A673 (cell line): ENCODE data around the gene PNRC1. TPM values are rescaled to one million over a fixed set of nuclear protein-coding genes. Genes with fewer than 3 reads are reported as not detected.
"Not testable (repeated sequence)": the region's sequence is repeated elsewhere in the genome, so short reads cannot be mapped to it uniquely, and the experiment has no call there.

Source experiments
- BruUV-seq: library from RNA; stranded (reverse); fragments of 400-500 nt; replicated peaks from 2 replicates; lab custom pipeline; 2021; lab: Mats Ljungman, UMichigan
- CTCF ChIA-PET: fragments of 300-600 bp; sonication (Branson Sonifier 250); formaldehyde crosslinking; loops from one replicate; lab custom pipeline; 2022; ENCODE audit warnings: antibody characterized with exemption; lab: Charles Lee
- POLR2A ChIA-PET: fragments of 300-600 bp; sonication (Branson Sonifier 250); formaldehyde crosslinking; loops from one replicate; lab custom pipeline; 2022; ENCODE audit warnings: antibody characterized with exemption; ENCODE audit not compliant: low non-redundant PET; lab: Charles Lee
- DNase-seq: peaks from one replicate; pipeline ENCODE4 v3.0.0-alpha.2; 2015; ENCODE audit warnings: low spot score
- H3K27ac ChIP-seq: fragments of 200-600 bp; sonication (generic); 2 replicates; pipeline ENCODE4 v1.5.1; 2016; ENCODE audit warnings: mixed run types, low read depth, mild to moderate bottlenecking, mixed read lengths, antibody characterized with exemption, low read length; ENCODE audit not compliant: poor library complexity, severe bottlenecking
- H3K27me3 ChIP-seq: fragments of 200-600 bp; sonication (generic); replicated peaks from 2 replicates; pipeline ENCODE4 v1.6.1; 2017; ENCODE audit warnings: mixed run types, low read depth, mild to moderate bottlenecking, mixed read lengths, antibody characterized with exemption, low read length; ENCODE audit not compliant: insufficient read depth, poor library complexity
- H3K36me3 ChIP-seq: fragments of 200-600 bp; sonication (generic); 2 replicates; pipeline ENCODE4 v1.6.1; 2016; ENCODE audit warnings: mixed run types, mild to moderate bottlenecking, mixed read lengths, antibody characterized with exemption, low read length; ENCODE audit not compliant: insufficient read depth, poor library complexity, severe bottlenecking
- H3K4me1 ChIP-seq: fragments of 200-600 bp; sonication (generic); 2 replicates; pipeline ENCODE4 v1.6.1; 2017; ENCODE audit warnings: mixed run types, mild to moderate bottlenecking, mixed read lengths, antibody characterized with exemption, low read length; ENCODE audit not compliant: insufficient read depth, poor library complexity, severe bottlenecking
- H3K4me3 ChIP-seq: fragments of 200-600 bp; sonication (generic); 2 replicates; pipeline ENCODE4 v1.5.1; 2016; ENCODE audit warnings: low read depth, mixed run types, mild to moderate bottlenecking, mixed read lengths, low read length; ENCODE audit not compliant: poor library complexity, severe bottlenecking
- H3K9me3 ChIP-seq: fragments of 200-600 bp; sonication (generic); 2 replicates; pipeline ENCODE4 v1.6.1; 2016; ENCODE audit warnings: mixed run types, low read depth, mild to moderate bottlenecking, mixed read lengths, antibody characterized with exemption, low read length; ENCODE audit not compliant: poor library complexity, severe bottlenecking
- CTCF ChIP-seq: fragments of 300-800, 200-600 bp; sonication (generic); conservative IDR thresholded peaks from 2 replicates; pipeline ENCODE4 v1.5.1; 2017; ENCODE audit warnings: low read depth, mild to moderate bottlenecking, antibody characterized with exemption, low read length, moderate library complexity, mixed read lengths
- EZH2 ChIP-seq: fragments of 200-600 bp; sonication (generic); IDR thresholded peaks from 2 replicates; pipeline ENCODE4 v1.6.1; 2017; ENCODE audit warnings: borderline replicate concordance, low read depth, mild to moderate bottlenecking, mixed read lengths, antibody characterized with exemption, low read length; ENCODE audit not compliant: poor library complexity, severe bottlenecking
- intact Hi-C: fragments of 100-400 bp; cut with micrococcal nuclease; formaldehyde crosslinking; loops from one replicate; pipeline ENCODE4 v1.10.0; 2022; ENCODE audit not compliant: unreplicated experiment
- total RNA-seq: library from RNA; stranded (reverse); gene quantifications from 2 replicates; pipeline ENCODE4 v1.2.3, GENCODE V29; 2021

The PNRC1 gene
- total RNA-seq, 1 experiment from 2014 or later = 26.4 TPM

GRCh38 chr6:89120371-89120770 is 39.8 kb downstream of the PNRC1 start:
- no peak for DNase-seq
- TF ChIP-seq CTCF (no peak), EZH2 (no peak)
- BruUV-seq = no TSS peak
- ChIA-PET CTCF (no interaction called here), POLR2A (no interaction called here)
- no peaks in the 10 kb centered on the region for H3K27me3 ChIP-seq
- intact Hi-C loops = no loop called here
- no peak overlapping the region for H3K4me3 ChIP-seq
- H3K9me3 ChIP-seq = no peaks in the 10 kb centered on the region
- peaks cover 5% of the 10 kb centered on the region for H3K4me1 ChIP-seq
- H3K27ac ChIP-seq = no peak overlapping the region
- H3K36me3 ChIP-seq = no peaks in the 10 kb centered on the region

GRCh38 chr6:89121934-89122333 is 41.4 kb downstream of the PNRC1 start:
- H3K27me3 ChIP-seq = no peaks in the 10 kb centered on the region
- H3K4me3 ChIP-seq = no peak overlapping the region
- no peak overlapping the region for H3K27ac ChIP-seq
- TF ChIP-seq EZH2 (no peak), CTCF (no peak)
- H3K4me1 ChIP-seq = peaks cover 5% of the 10 kb centered on the region
- no TSS peak for BruUV-seq
- H3K36me3 ChIP-seq = no peaks in the 10 kb centered on the region
- POLR2A ChIA-PET = no interaction called here
- no peak for DNase-seq
- no peaks in the 10 kb centered on the region for H3K9me3 ChIP-seq
- CTCF ChIA-PET = no interaction called here
- intact Hi-C loops = loop anchor here (1.0 kb wide), 2 partner anchors 120 to 246 kb away; no protein-coding TSS in a partner anchor

- POLR2A ChIA-PET = no interaction called here
These were observed 42.1 kb downstream of the PNRC1 start for GRCh38 chr6:89122625-89123024.

GRCh38 chr6:89128256-89128671 is 47.7 kb downstream of the PNRC1 start:
- H3K4me1 ChIP-seq, POLR2A ChIA-PET, CTCF ChIA-PET, intact Hi-C loops, H3K27ac ChIP-seq, DNase-seq, H3K9me3 ChIP-seq, H3K36me3 ChIP-seq, BruUV-seq, H3K4me3 ChIP-seq, H3K27me3 ChIP-seq: not testable (repeated sequence)

More at GRCh38 chr6:89122625-89123024, 42.1 kb downstream of the PNRC1 start:
- Histone ChIP-seq H3K4me1 (peaks cover 5% of the 10 kb centered on the region), H3K9me3 (no peaks in the 10 kb centered on the region), H3K36me3 (no peaks in the 10 kb centered on the region), H3K27ac (no peak overlapping the region), H3K4me3 (no peak overlapping the region), H3K27me3 (no peaks in the 10 kb centered on the region)
- no TSS peak for BruUV-seq
- TF ChIP-seq EZH2 (no peak), CTCF (peak; percentile 72)
- intact Hi-C loops = loop anchor here (1.0 kb wide), 2 partner anchors 120 to 246 kb away; no protein-coding TSS in a partner anchor
- CTCF ChIA-PET = interaction anchor here (0.6 kb wide), 1 partner anchor 44 kb away, joined by 4 read pairs; no protein-coding TSS in a partner anchor
- peak; percentile 74 for DNase-seq
